GM19035 (cell line): ENCODE data around the gene CCL1.

Experiments
- ATAC-seq: cut with Tn5 transposase; IDR thresholded peaks from one replicate; pipeline ENCODE4 v1.9.1; 2021; ENCODE audit not compliant: unreplicated experiment

The CCL1 gene

GRCh38 chr17:34363183-34363661, at the start of gene CCL1:
Gene CCL1 (minus strand): TSS chr17:34363233. CDS start chr17:34363161, 72 bp downstream.
- ATAC-seq: no peak

GRCh38 chr17:34412534-34412933, 49.5 kb upstream of the CCL1 start:
- ATAC-seq: no peak

GRCh38 chr17:34411646-34412421, 48.8 kb upstream of the CCL1 start:
- ATAC-seq: no peak

- ATAC-seq: no peak
Observed at GRCh38 chr17:34409352-34409751, 46.3 kb upstream of the CCL1 start.

- no peak for ATAC-seq
Observed at GRCh38 chr17:34408439-34408838, 45.4 kb upstream of the CCL1 start.

GRCh38 chr17:34406226-34406625, 43.2 kb upstream of the CCL1 start:
- ATAC-seq: no peak

GRCh38 chr17:34403006-34403405, 40.0 kb upstream of the CCL1 start:
- ATAC-seq: no peak

- no peak for ATAC-seq
Observed at GRCh38 chr17:34401165-34401564, 38.1 kb upstream of the CCL1 start.

- no peak for ATAC-seq
Observed at GRCh38 chr17:34400301-34400931, 37.4 kb upstream of the CCL1 start.

- ATAC-seq: no peak
Observed at GRCh38 chr17:34399725-34400124, 36.7 kb upstream of the CCL1 start.

- ATAC-seq: no peak
Observed at GRCh38 chr17:34398990-34399389, 36.0 kb upstream of the CCL1 start.

GRCh38 chr17:34397265-34397664, 34.2 kb upstream of the CCL1 start:
- ATAC-seq: no peak

- ATAC-seq: no peak
Observed at GRCh38 chr17:34393401-34393800, 30.4 kb upstream of the CCL1 start.

GRCh38 chr17:34391241-34391640, 28.2 kb upstream of the CCL1 start:
- no peak for ATAC-seq

GRCh38 chr17:34390649-34391048, 27.6 kb upstream of the CCL1 start:
- ATAC-seq: no peak

GRCh38 chr17:34389126-34389750, 26.2 kb upstream of the CCL1 start:
- ATAC-seq: no peak

GRCh38 chr17:34387566-34387965, 24.5 kb upstream of the CCL1 start:
- no peak for ATAC-seq

GRCh38 chr17:34386697-34387550, 23.9 kb upstream of the CCL1 start:
- ATAC-seq: no peak

- ATAC-seq: no peak
Observed at GRCh38 chr17:34386343-34386696, 23.3 kb upstream of the CCL1 start.

GRCh38 chr17:34384822-34385605, 22.0 kb upstream of the CCL1 start:
- no peak for ATAC-seq
